ENCODE results near the gene TREH. TPM values are rescaled to one million over a fixed set of nuclear protein-coding genes. Genes with fewer than 3 reads are reported as not detected.

TREH gene
- total and polyA plus RNA-seq, 2 experiments from 2014 or later = 0.42 TPM; not detected in 1

GRCh38 chr11:118638726-118639125, 40.7 kb downstream of the TREH start:
- Histone ChIP-seq H3K27me3 (no peaks in the 10 kb centered on the region), H3K27ac (no peak overlapping the region), H3K9me3 (ENCODE audit: low read depth) (no peaks in the 10 kb centered on the region), H3K4me1 (ENCODE audit: low read depth) (peaks cover 12% of the 10 kb centered on the region), H3K4me3 (no peak overlapping the region), H3K36me3 (peaks cover 29% of the 10 kb centered on the region)
- no peak for DNase-seq (ENCODE audit: low read depth in 1 of 2, low spot score in 1 of 2)
- TF ChIP-seq, protein P1, sequence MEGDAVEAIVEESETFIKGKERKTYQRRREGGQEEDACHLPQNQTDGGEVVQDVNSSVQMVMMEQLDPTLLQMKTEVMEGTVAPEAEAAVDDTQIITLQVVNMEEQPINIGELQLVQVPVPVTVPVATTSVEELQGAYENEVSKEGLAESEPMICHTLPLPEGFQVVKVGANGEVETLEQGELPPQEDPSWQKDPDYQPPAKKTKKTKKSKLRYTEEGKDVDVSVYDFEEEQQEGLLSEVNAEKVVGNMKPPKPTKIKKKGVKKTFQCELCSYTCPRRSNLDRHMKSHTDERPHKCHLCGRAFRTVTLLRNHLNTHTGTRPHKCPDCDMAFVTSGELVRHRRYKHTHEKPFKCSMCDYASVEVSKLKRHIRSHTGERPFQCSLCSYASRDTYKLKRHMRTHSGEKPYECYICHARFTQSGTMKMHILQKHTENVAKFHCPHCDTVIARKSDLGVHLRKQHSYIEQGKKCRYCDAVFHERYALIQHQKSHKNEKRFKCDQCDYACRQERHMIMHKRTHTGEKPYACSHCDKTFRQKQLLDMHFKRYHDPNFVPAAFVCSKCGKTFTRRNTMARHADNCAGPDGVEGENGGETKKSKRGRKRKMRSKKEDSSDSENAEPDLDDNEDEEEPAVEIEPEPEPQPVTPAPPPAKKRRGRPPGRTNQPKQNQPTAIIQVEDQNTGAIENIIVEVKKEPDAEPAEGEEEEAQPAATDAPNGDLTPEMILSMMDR (IDR thresholded peaks at IDR 0.05; ENCODE audit: low read depth, low read length) = no peak

DNA sequence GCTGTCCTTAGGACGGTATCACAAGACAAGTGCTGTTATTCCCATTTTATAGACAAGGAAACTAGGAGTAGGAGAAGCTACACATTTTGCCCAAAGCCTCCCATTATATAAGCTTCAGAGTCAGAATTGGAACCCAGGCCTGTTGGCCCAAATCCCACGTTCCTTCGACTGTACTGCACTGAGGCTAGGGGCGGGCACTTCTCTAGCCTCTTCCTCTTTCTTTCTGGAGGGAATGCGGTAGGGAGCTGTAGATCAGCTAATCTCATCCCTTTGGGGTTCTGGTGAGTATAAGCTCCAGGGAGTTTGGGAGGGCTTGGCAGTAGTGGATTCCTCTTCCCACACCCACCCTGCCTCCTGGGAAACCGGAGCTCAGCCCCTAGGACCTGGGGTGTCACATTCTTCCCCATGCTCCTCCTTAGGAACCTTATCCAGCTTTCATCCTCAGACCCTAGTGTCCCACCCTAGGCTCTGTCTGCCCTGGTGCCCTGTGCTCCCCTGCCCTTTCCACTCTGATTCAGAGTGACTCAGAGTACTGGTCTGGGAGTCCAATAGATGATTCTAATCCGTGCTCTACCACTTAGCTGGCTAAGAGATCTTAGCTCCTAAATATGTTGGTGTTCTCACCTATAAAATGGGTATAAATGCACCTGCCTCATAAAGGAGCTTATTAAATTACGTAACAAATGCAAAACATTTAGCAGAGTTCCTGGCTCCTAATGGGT, 42.7 kb downstream of the TREH start:
- H3K36me3 ChIP-seq = peaks cover 21% of the 10 kb centered on the region

GRCh38 chr11:118635642-118636041, 43.8 kb downstream of the TREH start:
- H3K4me3 ChIP-seq = no peak overlapping the region
- TF ChIP-seq, protein P1 (IDR thresholded peaks at IDR 0.05; ENCODE audit: low read depth, low read length) = no peak
- DNase-seq (ENCODE audit: low read depth in 1 of 2, low spot score in 1 of 2) = no peak
- no peaks in the 10 kb centered on the region for H3K27me3 ChIP-seq
- H3K4me1 ChIP-seq (ENCODE audit: low read depth) = peaks cover 12% of the 10 kb centered on the region
- H3K36me3 ChIP-seq = peaks cover 21% of the 10 kb centered on the region
- H3K27ac ChIP-seq = no peak overlapping the region
- H3K9me3 ChIP-seq (ENCODE audit: low read depth) = no peaks in the 10 kb centered on the region

More for the DNA sequence above, 42.7 kb downstream of the TREH start:
- Histone ChIP-seq H3K27ac (no peak overlapping the region), H3K27me3 (no peaks in the 10 kb centered on the region), H3K4me1 (ENCODE audit: low read depth) (peaks cover 12% of the 10 kb centered on the region), H3K9me3 (ENCODE audit: low read depth) (no peaks in the 10 kb centered on the region), H3K4me3 (no peak overlapping the region)
- no peak for DNase-seq (ENCODE audit: low read depth in 1 of 2, low spot score in 1 of 2)
- TF ChIP-seq, protein P1 (IDR thresholded peaks at IDR 0.05; ENCODE audit: low read depth, low read length) = no peak

GRCh38 chr11:118635237-118635591, 44.2 kb downstream of the TREH start:
- DNase-seq (ENCODE audit: low read depth in 1 of 2, low spot score in 1 of 2) = peak in 1 of 2 donors; percentile 39
- TF ChIP-seq, protein P1 (IDR thresholded peaks at IDR 0.05; ENCODE audit: low read depth, low read length) = no peak
- no peaks in the 10 kb centered on the region for H3K27me3 ChIP-seq
- H3K36me3 ChIP-seq = peaks cover 21% of the 10 kb centered on the region
- no peaks in the 10 kb centered on the region for H3K9me3 ChIP-seq (ENCODE audit: low read depth)
- peak overlapping the region; percentile 2 for H3K4me3 ChIP-seq
- peak overlapping the region; percentile 5 for H3K27ac ChIP-seq
- peaks cover 12% of the 10 kb centered on the region for H3K4me1 ChIP-seq (ENCODE audit: low read depth)

DNA sequence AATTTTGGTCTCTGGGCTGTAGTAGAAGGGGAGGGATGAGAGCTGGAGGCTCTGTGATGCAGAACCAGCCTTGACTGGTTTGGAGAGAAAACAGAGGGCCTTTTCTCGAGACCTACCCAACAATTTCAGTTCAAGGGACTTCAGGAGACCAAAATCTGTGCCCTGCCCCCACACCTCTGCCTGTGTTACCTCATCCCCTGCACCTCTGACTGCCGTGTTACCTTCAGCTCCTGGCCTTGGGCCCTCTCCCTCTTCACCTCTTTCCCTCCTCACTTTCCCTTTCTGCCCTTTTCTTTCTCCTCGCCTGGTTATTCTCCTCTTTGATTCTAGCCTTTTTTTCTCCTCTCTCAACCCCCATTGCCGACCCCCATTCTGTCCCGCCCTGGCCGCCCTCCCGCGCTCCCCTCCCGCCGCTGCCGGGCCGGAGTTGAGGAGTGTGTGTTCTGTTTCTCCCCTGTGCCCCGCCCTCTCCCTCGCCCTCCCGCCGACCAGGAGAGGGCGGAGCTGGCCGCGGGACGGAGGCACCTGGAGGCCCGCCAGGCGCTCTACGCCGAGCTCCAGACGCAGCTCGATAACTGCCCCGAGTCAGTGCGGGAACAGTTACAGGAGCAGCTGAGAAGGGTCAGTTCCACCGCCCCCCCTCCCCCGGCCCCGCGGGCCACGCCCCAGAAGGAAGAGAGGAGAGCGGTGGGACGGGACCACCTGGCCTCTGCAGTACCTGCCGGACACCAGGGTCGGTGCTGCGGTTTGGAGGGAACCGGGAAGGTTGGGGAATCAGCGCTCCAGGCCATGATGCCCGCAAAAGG, 44.8 kb downstream of the TREH start:
- Histone ChIP-seq H3K4me3 (peak overlapping the region; percentile 2), H3K9me3 (ENCODE audit: low read depth) (no peaks in the 10 kb centered on the region), H3K27ac (peak overlapping the region; percentile 5), H3K36me3 (peaks cover 21% of the 10 kb centered on the region), H3K4me1 (ENCODE audit: low read depth) (peaks cover 12% of the 10 kb centered on the region), H3K27me3 (no peaks in the 10 kb centered on the region)
- TF ChIP-seq, protein P1 (IDR thresholded peaks at IDR 0.05; ENCODE audit: low read depth, low read length) = peak; percentile 18
- DNase-seq (ENCODE audit: low read depth in 1 of 2, low spot score in 1 of 2) = peak; percentile 85 to 90

Measured in cardiac muscle cell (in vitro differentiated cells and primary cell).